CD14-positive monocyte (primary cell): ENCODE results near the gene SEMA4D. TPM values are rescaled to one million over a fixed set of nuclear protein-coding genes. Genes with fewer than 3 reads are reported as not detected.
A peak's percentile ranks its signal among the peaks of the same experiment; 100 is the strongest.

Experiments used
- DNase-seq, 3 donors: peaks; one replicate each; pipeline ENCODE4 v3.0.0-alpha.2; 2011 to 2022
- H2AFZ ChIP-seq: 2 replicates; pipeline ENCODE4 v1.6.0; 2012; ENCODE audit warnings: mild to moderate bottlenecking, low read depth, low read length, inconsistent platforms; ENCODE audit not compliant: insufficient read depth, poor library complexity, severe bottlenecking
- H3K27ac ChIP-seq, 2 donors: 1 replicate in 1 of 2; 2 replicates in 1 of 2; pipeline ENCODE4 v1.5.1; 2012 to 2013; ENCODE audit warnings: low read length in 2 of 2, control low read depth in 1 of 2, inconsistent platforms in 1 of 2, low read depth in 1 of 2, mild to moderate bottlenecking in 1 of 2
- H3K27me3 ChIP-seq, 2 donors: one replicate each; pipeline versions ENCODE4 v1.6.0 to v1.6.1; 2011 to 2013; ENCODE audit warnings: low read length in 2 of 2; ENCODE audit not compliant: control insufficient read depth in 2 of 2, insufficient read depth in 2 of 2
- H3K36me3 ChIP-seq, 2 donors: replicated peaks in 1 of 2; 1 replicate in 1 of 2; 2 replicates in 1 of 2; pipeline versions ENCODE4 v1.5.1 to v1.6.1; 2012 to 2013; ENCODE audit warnings: low read length in 2 of 2, control low read depth in 1 of 2, inconsistent platforms in 1 of 2, mild to moderate bottlenecking in 1 of 2; ENCODE audit not compliant: insufficient read depth in 2 of 2, control insufficient read depth in 1 of 2
- H3K4me1 ChIP-seq, 2 donors: 1 replicate in 1 of 2; 2 replicates in 1 of 2; pipeline versions ENCODE4 v1.5.1 to v1.6.1; 2012 to 2013; ENCODE audit warnings: low read length in 2 of 2, control low read depth in 1 of 2, inconsistent platforms in 1 of 2, mild to moderate bottlenecking in 1 of 2, moderate library complexity in 1 of 2; ENCODE audit not compliant: insufficient read depth in 2 of 2, control insufficient read depth in 1 of 2
- H3K4me2 ChIP-seq: replicated peaks from 2 replicates; pipeline ENCODE3; 2012; ENCODE audit warnings: low read length, moderate library complexity, mild to moderate bottlenecking; ENCODE audit not compliant: poor library complexity, severe bottlenecking; ENCODE audit errors: extremely low read depth
- H3K4me3 ChIP-seq, 3 experiments: fragments of 200-600 bp in 1 of 3; sonication (generic) in 1 of 3; replicated peaks in 1 of 3; 1 replicate in 2 of 3; 2 replicates in 1 of 3; pipeline ENCODE4 v1.5.1; 2011 to 2013; ENCODE audit warnings: low read length in 3 of 3, mild to moderate bottlenecking in 3 of 3, control low read depth in 2 of 3, low read depth in 2 of 3, inconsistent platforms in 1 of 3, moderate library complexity in 1 of 3
- H3K79me2 ChIP-seq: 2 replicates; pipeline ENCODE4 v1.6.0; 2012; ENCODE audit warnings: mild to moderate bottlenecking, control low read depth, inconsistent platforms, low read length, moderate library complexity; ENCODE audit not compliant: insufficient read depth
- H3K9ac ChIP-seq: 2 replicates; pipeline ENCODE4 v1.6.0; 2017; ENCODE audit warnings: low read length, mild to moderate bottlenecking; ENCODE audit not compliant: insufficient read depth, poor library complexity, severe bottlenecking
- H3K9me3 ChIP-seq, 2 donors: replicated peaks in 1 of 2; 1 replicate in 1 of 2; 2 replicates in 1 of 2; pipeline versions ENCODE4 v1.5.1 to v1.6.1; 2012 to 2013; ENCODE audit warnings: low read length in 2 of 2, control low read depth in 1 of 2; ENCODE audit not compliant: control insufficient read depth in 1 of 2, insufficient read depth in 1 of 2
- H4K20me1 ChIP-seq: 2 replicates; pipeline ENCODE4 v1.6.0; 2012; ENCODE audit warnings: mild to moderate bottlenecking, low read length, control low read depth, moderate library complexity; ENCODE audit not compliant: insufficient read depth
- H3K27ac Mint-ChIP-seq, 7 donors: one replicate each; pipeline ENCODE4 v1.8.0; 2020; ENCODE audit warnings: mild to moderate bottlenecking in 7 of 7, mixed read lengths in 7 of 7, moderate library complexity in 6 of 7, inconsistent platforms in 2 of 7
- H3K27me3 Mint-ChIP-seq, 3 donors: one replicate each; pipeline ENCODE4 v1.8.0; 2021 to 2022; ENCODE audit warnings: low read depth in 3 of 3, mild to moderate bottlenecking in 3 of 3, mixed read lengths in 3 of 3, moderate library complexity in 3 of 3, inconsistent platforms in 1 of 3
- H3K36me3 Mint-ChIP-seq, 2 donors: one replicate each; pipeline ENCODE4 v1.8.0; 2020; ENCODE audit warnings: mixed read lengths in 2 of 2, inconsistent platforms in 1 of 2, mild to moderate bottlenecking in 1 of 2
- H3K4me1 Mint-ChIP-seq: one replicate; pipeline ENCODE4 v1.8.0; 2020; ENCODE audit warnings: mild to moderate bottlenecking, mixed read lengths
- H3K4me3 Mint-ChIP-seq, 2 donors: one replicate each; pipeline ENCODE4 v1.8.0; 2020; ENCODE audit warnings: mild to moderate bottlenecking in 2 of 2, mixed read lengths in 2 of 2, moderate library complexity in 1 of 2
- H3K9me3 Mint-ChIP-seq, 7 donors: one replicate each; pipeline ENCODE4 v1.8.0; 2020 to 2022; ENCODE audit warnings: mixed read lengths in 7 of 7, mild to moderate bottlenecking in 6 of 7, moderate library complexity in 6 of 7, inconsistent platforms in 2 of 7
- WGBS: methylation state at CpG from one replicate; pipeline ENCODE4 v1.1.5; 2013; ENCODE audit warnings: missing lambda C conversion rate; ENCODE audit not compliant: insufficient coverage; 5-methylcytosine and 5-hydroxymethylcytosine counted together
- intact Hi-C, 2 donors: fragments of 100-400 bp; cut with micrococcal nuclease; formaldehyde crosslinking; loops; one replicate each; pipeline versions ENCODE4 v1.15.0 to v1.15.1; 2023
- polyA plus RNA-seq, 3 donors: library from polyadenylated mRNA; depleted of rRNA in 1 of 3; unstranded in 2 of 3; stranded (reverse) in 1 of 3; fragments of 300-500 nt in 2 of 3; fragments of >200 nt in 1 of 3; fragmentation: Illumina TruSeq in 2 of 3; gene quantifications; 1 replicate in 2 of 3; 2 replicates in 1 of 3; pipeline ENCODE4 v1.2.3, GENCODE V29; 2012 to 2021
- TF ChIP-seq, protein P1 (sequence below): fragments of 200-600 bp; IDR thresholded peaks from one replicate; pipeline ENCODE4 v1.8.0; 2022; ENCODE audit warnings: antibody characterized with exemption, mild to moderate bottlenecking

SEMA4D gene
- polyA plus RNA-seq, 3 donors: 28.2 to 117 (median 28.6) TPM

- TF ChIP-seq, protein P1, sequence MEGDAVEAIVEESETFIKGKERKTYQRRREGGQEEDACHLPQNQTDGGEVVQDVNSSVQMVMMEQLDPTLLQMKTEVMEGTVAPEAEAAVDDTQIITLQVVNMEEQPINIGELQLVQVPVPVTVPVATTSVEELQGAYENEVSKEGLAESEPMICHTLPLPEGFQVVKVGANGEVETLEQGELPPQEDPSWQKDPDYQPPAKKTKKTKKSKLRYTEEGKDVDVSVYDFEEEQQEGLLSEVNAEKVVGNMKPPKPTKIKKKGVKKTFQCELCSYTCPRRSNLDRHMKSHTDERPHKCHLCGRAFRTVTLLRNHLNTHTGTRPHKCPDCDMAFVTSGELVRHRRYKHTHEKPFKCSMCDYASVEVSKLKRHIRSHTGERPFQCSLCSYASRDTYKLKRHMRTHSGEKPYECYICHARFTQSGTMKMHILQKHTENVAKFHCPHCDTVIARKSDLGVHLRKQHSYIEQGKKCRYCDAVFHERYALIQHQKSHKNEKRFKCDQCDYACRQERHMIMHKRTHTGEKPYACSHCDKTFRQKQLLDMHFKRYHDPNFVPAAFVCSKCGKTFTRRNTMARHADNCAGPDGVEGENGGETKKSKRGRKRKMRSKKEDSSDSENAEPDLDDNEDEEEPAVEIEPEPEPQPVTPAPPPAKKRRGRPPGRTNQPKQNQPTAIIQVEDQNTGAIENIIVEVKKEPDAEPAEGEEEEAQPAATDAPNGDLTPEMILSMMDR: no peak
These were observed 5.3 kb downstream of the SEMA4D start for GRCh38 chr9:89492586-89492985.

GRCh38 chr9:89491694-89492093, 6.2 kb downstream of the SEMA4D start:
- H3K27me3 Mint-ChIP-seq: peaks cover 0 to 1% (median 0%) of the 10 kb centered on the region in 3 donors
- Histone ChIP-seq H3K9ac (no peak overlapping the region), H3K4me3 (no peak overlapping the region), H3K36me3 (peaks cover 0 to 10% of the 10 kb centered on the region in 2 donors), H3K4me1 (peaks cover 49 to 70% of the 10 kb centered on the region in 2 donors), H2AFZ (no peak overlapping the region), H3K9me3 (no peaks in the 10 kb centered on the region), H3K79me2 (peaks cover 100% of the 10 kb centered on the region), H3K27me3 (no peaks in the 10 kb centered on the region), H3K4me2 (no peak overlapping the region), H4K20me1 (peaks cover 100% of the 10 kb centered on the region), H3K27ac (no peak overlapping the region)
- H3K27ac Mint-ChIP-seq: peak overlapping the region in 3 of 7 donors; percentile 39 to 83 (median 51)
- intact Hi-C loops: no loop called here
- TF ChIP-seq, protein P1: no peak
- no peaks in the 10 kb centered on the region for H3K9me3 Mint-ChIP-seq
- 95% methylated on average over 8 of the region's 9 CpGs for WGBS
- no peak overlapping the region for H3K4me3 Mint-ChIP-seq
- H3K36me3 Mint-ChIP-seq: peaks cover 27 to 29% of the 10 kb centered on the region in 2 donors
- H3K4me1 Mint-ChIP-seq: peaks cover 90% of the 10 kb centered on the region
- no peak for DNase-seq

More at GRCh38 chr9:89492586-89492985, 5.3 kb downstream of the SEMA4D start:
- Mint-ChIP-seq H3K27ac (peak overlapping the region in 4 of 7 donors; percentile 42 to 78 (median 58)), H3K4me1 (peaks cover 86% of the 10 kb centered on the region), H3K27me3 (peaks cover 0 to 1% (median 0%) of the 10 kb centered on the region in 3 donors), H3K9me3 (no peaks in the 10 kb centered on the region), H3K36me3 (peaks cover 27 to 29% of the 10 kb centered on the region in 2 donors), H3K4me3 (no peak overlapping the region)
- Histone ChIP-seq H3K9me3 (no peaks in the 10 kb centered on the region), H3K4me2 (no peak overlapping the region), H3K4me1 (peaks cover 48 to 67% of the 10 kb centered on the region in 2 donors), H3K4me3 (no peak overlapping the region), H3K27me3 (no peaks in the 10 kb centered on the region), H3K9ac (no peak overlapping the region), H3K79me2 (peaks cover 100% of the 10 kb centered on the region), H3K27ac (no peak overlapping the region), H2AFZ (no peak overlapping the region), H4K20me1 (peaks cover 96% of the 10 kb centered on the region), H3K36me3 (peaks cover 0 to 10% of the 10 kb centered on the region in 2 donors)
- DNase-seq: no peak
- intact Hi-C loops: no loop called here
- 97% methylated on average over 9 of the region's 9 CpGs for WGBS
